ENCODE measurements around the gene SMYD3. TPM values are rescaled to one million over a fixed set of nuclear protein-coding genes. Genes with fewer than 3 reads are reported as not detected.

SMYD3 gene
- total and polyA plus RNA-seq, 2 donors (not counting 3 experiments of a cell fraction or from before 2014, with no cell fraction given), result 16.0 to 32.1 TPM

DNA sequence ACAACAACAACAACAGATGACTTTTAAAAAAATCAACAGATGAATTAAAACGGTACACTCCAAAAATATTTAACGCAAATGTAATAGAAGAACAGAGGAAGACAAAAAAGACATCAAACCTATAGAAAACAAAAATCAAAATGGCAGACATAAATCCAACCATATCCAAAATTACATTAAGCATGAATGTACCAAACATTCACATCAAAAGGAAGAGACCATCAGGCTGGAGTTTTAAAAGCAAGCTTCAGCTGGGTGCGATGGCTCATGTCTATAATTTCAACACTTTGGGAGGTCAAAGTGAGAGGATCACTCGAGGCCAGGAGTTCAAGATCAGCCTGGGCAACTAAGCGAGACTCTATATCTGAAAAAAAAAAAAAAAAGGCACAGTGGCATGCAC lies 116.2 kb downstream of the SMYD3 start:
- no peak overlapping the region for H3K4me3 ChIP-seq (replicated peaks in 1 of 3; ENCODE audit: insufficient read depth in 1 of 3, low read depth in 1 of 3, low read length in 3 of 3)
- H3K36me3 ChIP-seq (ENCODE audit: control insufficient read depth in 2 of 2, extremely low read depth in 1 of 2, insufficient read depth in 2 of 2, low read length in 2 of 2), result no peaks in the 10 kb centered on the region
- H3K9me1 ChIP-seq (replicated peaks; ENCODE audit: control insufficient read depth, extremely low read depth, insufficient read depth, low read length), result no peaks in the 10 kb centered on the region
- no peaks in the 10 kb centered on the region for H3K27me3 ChIP-seq (ENCODE audit: control insufficient read depth in 2 of 2, insufficient read depth in 2 of 2, low read length in 2 of 2)
- no TSS peak for BruUV-seq (replicated peaks)
- H3K79me2 ChIP-seq (ENCODE audit: control insufficient read depth, insufficient read depth, low read length), result no peaks in the 10 kb centered on the region
- H3K9ac ChIP-seq (replicated peaks; ENCODE audit: extremely low read depth, insufficient read depth, low read length), result no peak overlapping the region
- H3K9me3 ChIP-seq (replicated peaks; ENCODE audit: control insufficient read depth, insufficient read depth, low read length), result no peaks in the 10 kb centered on the region
- dilution Hi-C loops (cut with MboI; ENCODE audit: extremely low pct_ligation_motif_present, low sequenced_read_pairs) (no loop called here), intact Hi-C loops (cut with micrococcal nuclease) (no loop called here)
- H3K27ac ChIP-seq (ENCODE audit: insufficient read depth, low read depth, low read length), result no peak overlapping the region
- no peak overlapping the region for H2AFZ ChIP-seq (ENCODE audit: low read depth, low read length)
- TF ChIP-seq FOS (IDR thresholded peaks at IDR 0.05; ENCODE audit: borderline replicate concordance, insufficient read depth, low read length), result no peak
- TF ChIP-seq POLR2A (IDR thresholded peaks at IDR 0.05; ENCODE audit: low read depth, low read length), result no peak
- no peak for TF ChIP-seq GATA2 (IDR thresholded peaks at IDR 0.05; ENCODE audit: insufficient read depth, insufficient read length, low read depth, low read length)
- TF ChIP-seq EZH2 (IDR thresholded peaks at IDR 0.05; ENCODE audit: borderline replicate concordance, low read depth, low read length, severe bottlenecking), result no peak
- TF ChIP-seq JUN (IDR thresholded peaks at IDR 0.05; ENCODE audit: borderline replicate concordance, insufficient read depth, insufficient read length, low read depth), result no peak
- TF ChIP-seq, protein P1, sequence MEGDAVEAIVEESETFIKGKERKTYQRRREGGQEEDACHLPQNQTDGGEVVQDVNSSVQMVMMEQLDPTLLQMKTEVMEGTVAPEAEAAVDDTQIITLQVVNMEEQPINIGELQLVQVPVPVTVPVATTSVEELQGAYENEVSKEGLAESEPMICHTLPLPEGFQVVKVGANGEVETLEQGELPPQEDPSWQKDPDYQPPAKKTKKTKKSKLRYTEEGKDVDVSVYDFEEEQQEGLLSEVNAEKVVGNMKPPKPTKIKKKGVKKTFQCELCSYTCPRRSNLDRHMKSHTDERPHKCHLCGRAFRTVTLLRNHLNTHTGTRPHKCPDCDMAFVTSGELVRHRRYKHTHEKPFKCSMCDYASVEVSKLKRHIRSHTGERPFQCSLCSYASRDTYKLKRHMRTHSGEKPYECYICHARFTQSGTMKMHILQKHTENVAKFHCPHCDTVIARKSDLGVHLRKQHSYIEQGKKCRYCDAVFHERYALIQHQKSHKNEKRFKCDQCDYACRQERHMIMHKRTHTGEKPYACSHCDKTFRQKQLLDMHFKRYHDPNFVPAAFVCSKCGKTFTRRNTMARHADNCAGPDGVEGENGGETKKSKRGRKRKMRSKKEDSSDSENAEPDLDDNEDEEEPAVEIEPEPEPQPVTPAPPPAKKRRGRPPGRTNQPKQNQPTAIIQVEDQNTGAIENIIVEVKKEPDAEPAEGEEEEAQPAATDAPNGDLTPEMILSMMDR (IDR thresholded peaks at IDR 0.05; ENCODE audit: extremely low read depth in 1 of 2, insufficient read depth in 1 of 2, low read depth in 1 of 2, low read length in 2 of 2), result no peak
- TF ChIP-seq, protein P2, sequence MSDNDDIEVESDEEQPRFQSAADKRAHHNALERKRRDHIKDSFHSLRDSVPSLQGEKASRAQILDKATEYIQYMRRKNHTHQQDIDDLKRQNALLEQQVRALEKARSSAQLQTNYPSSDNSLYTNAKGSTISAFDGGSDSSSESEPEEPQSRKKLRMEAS (IDR thresholded peaks at IDR 0.05; ENCODE audit: insufficient read depth, insufficient read length), result no peak
- TF ChIP-seq POLR2AphosphoS5 (IDR thresholded peaks at IDR 0.05; ENCODE audit: insufficient read depth, low read depth, low read length), result no peak
- TF ChIP-seq MYC (IDR thresholded peaks at IDR 0.05; ENCODE audit: low read depth, low read length), result no peak
- no peak for DNase-seq (ENCODE audit: low read depth, low spot score)
- POLR2A ChIA-PET, result no interaction called here
- H3K4me1 ChIP-seq (ENCODE audit: control insufficient read depth, extremely low read depth, insufficient read depth, low read length), result no peaks in the 10 kb centered on the region
- no peak for FAIRE-seq
- no peaks in the 10 kb centered on the region for H4K20me1 ChIP-seq (replicated peaks; ENCODE audit: control insufficient read depth, extremely low read depth, insufficient read depth, low read length)
- CTCF ChIA-PET, result no interaction called here
- no peak overlapping the region for H3K4me2 ChIP-seq (ENCODE audit: insufficient read depth, low read length)
